Activated CD4-positive, alpha-beta T cell treated with anti-CD3 and anti-CD28 coated beads for 48 hours (primary cell): Measurements from ENCODE around the gene SNAP29.
A peak's percentile ranks its signal among the peaks of the same experiment; 100 is the strongest.
"Not testable (repeated sequence)": the region's sequence is repeated elsewhere in the genome, so short reads cannot be mapped to it uniquely, and the experiment has no call there.

Experiments used
- DNase-seq: peaks from one replicate; pipeline ENCODE4 v3.0.0-alpha.2; 2020

SNAP29 gene

DNA sequence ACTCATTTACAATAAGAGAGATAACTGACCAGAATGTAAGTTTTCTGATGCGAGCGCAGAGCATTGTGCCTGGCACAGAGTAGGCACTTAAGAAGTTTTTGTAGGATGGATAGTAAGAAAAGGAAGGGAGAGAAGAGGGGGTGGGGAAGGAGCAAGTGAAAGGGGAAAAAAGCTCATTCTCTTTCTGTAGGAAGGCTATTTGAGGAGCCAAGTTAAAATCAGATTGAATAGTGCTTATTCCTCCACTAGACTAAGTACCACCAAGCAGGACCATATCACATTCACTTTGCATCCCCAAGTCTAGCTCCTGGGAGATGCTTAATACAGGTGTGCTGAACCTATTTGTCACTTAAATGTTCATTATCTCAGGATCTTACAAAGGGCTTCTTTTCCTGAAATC lies 44.3 kb downstream of the SNAP29 start:
- no peak for DNase-seq

DNA sequence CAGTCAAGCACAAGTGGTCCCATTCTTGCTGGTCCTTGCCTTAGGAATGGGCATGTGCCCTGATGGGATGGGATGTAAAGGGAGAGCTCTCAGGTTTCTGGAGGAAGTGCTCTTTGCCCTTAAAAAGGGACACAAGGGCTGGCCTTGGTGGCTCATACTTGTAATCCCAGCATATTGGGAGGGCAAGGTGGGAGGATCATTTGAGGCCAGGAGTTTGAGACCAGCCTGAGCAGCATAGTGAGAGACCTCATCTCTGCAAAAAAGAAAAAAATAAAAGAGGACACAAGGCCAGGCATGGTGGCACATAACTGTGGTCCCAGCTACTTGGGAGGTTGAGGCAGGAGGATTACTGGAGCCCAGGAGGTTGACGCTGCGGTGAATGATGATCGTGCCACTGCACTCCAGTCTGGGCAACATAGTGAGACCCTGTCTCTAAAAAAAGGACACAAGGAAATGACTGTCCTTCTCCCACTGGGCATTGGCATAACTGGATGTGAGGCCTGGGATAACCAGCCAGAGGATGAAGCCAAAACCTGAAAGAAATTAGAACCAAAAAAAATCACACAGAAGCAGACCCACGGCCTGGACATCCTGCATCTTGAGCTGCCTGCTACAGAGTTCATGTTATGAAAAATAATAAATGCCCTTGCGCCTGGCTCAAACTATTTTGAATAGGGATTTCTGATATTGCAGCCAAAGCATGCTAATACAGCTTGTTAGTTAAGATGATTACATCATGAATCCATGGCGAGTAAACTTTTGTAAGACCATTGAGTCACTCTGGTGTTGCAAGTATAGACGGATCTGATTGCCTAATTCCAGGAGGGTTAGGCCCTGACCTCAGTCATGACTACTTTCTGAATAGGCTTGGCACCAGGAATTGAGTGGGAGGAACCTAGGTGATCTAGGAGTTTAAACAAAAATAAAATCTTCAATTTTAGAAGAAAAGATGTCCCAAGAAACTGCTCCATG lies 45.5 kb downstream of the SNAP29 start:
- DNase-seq, result no peak

DNA sequence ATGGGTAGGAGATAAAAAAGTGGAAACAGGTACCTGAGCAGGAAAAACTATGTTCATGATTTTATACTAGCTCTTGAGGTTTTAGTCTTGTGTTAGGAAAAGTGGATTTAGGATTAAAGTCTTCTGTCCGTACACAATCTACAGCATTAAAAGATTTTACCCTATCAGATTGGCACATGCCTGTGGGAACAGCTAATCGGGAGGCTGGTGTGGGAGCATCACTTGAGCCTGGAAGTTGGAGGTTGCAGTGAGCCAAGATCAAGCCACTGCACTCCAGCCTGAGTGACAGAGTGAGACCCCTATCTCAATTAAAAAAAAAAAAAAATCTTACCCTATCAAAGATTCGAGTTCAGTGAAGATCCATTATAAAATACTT lies 46.2 kb downstream of the SNAP29 start:
- no peak for DNase-seq

DNA sequence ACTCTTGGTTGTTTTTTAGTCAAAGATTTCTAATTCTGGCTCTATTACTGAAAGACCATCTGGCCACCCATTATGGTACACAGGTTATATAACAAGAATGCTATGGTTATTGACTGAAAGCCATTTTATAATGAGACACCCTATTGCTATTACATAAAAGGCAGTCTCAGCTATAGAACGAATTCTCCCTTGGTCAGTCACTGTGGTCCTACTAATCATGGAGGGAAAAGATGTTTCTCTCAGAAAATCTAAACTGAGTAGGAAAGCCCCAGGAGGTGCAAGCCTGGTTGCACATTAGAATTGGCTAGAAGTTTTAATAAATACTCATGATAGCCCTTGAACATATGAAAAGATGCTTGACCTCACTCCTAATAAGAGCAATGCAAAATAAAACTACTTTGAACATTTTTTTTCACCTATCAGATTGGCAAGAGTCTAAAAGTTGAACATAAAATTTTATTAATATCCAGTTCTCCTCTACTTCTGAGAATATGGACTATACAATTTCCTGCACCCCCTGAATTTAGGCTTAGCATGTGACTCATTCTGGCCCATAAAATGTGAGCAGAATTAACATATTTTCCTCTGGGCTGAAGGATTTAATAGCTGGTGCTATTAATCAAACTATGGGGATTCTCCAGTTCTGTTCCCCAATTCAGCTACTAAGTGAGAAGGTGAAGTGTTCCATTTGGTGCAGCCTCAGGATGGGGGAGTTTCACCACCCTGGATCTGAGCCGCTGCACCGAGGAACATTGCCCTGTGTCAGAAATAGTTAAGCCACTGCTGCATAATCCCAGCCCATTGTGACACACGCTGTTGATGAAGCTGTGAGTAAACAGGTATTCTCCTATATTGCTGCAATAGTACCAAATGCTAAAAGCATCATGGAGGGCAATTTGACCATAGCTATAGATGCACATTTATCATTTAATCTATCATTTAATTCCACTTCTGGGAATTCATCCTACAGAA lies 46.9 kb downstream of the SNAP29 start:
- DNase-seq, result no peak

DNA sequence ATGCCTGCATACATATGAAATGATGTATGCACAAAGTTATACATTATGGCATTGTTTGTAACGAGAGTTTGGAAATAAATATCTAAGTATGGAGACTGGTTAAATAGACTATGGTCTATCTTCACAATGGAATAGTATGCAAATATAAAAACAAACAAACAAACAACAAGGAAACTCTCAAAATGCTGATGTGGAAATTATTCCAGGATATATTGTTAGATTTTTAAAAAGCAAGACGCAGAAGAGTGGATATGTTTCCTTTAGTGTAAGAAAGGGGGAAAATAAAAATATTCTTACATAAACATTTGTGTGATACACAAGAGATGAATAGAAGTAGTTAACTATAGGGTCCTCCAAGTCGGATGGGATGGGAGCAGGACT lies 47.6 kb downstream of the SNAP29 start:
- no peak for DNase-seq

DNA sequence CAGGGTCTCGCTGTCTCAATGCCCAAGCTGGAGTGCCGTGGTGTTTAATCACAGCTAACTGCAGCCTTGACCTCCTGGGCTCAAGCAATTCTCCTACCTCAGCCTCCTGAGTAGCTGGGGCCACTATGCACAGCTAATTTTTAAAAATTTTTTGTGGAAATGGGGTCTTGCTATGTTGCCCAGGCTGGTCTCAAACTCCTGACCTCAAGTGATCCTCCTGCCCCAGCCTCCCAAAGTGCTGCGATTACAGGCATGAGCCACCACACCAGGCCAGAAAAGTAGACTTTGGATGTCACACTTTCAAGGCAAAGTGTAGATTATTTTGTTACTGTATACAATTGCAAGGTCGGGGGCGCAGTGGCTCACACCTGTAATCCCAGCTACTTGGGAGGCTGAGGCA lies 49.9 kb downstream of the SNAP29 start:
- not testable (repeated sequence) for DNase-seq

DNA sequence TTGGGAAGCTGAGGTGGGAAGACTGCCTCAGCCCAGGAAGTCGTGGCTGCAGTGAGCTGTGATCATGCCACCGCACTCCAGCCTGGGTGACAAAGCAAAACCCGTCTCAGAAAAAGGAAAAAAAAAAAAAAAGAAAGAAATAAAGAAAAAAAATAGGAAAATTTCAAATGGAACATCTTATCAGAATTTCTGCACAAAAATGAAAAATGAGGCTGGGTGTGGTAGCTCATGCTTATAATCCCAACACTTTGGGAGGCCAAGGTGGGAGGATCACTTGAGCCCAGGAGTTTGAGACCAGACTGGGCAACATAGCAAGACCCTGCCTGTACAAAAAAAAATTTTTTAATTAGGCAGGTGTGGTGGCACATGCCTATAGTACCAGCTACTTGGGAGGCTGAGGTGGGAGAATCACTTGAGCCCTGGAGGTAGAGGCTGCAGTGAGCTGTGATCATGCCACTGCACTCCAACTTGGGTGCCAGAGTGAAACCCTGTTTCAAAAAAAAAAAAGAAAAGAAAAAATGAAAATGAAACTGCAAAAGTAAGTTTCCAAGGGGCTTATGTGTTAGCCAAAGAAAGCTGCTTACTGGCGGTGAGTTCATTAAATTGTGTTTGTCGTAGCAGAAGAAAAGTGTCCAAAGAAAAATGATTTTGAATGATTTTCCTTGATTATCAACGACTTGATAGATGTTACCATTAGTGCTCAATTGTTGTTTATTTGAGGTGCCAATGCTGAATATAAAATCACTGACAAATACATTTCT lies 50.9 kb downstream of the SNAP29 start:
- no peak for DNase-seq

DNA sequence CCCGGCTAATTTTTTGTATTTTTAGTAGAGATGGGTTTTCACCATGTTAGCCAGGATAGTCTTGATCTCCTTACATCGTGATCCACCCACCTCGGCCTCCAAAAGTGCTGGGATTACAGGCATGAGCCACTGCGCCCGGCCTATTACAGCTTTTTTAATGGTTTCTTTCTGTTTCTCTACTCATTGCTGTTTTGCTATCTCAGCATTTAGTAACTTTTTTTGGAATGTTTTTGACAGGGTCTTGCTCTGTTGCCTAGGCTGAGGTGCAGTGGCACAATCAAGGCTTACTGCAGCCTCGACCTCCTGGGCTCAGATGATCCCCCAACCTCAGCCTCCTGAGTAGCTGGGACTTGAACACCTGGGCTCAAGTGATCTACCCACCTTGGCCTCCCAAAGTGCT lies 53.7 kb downstream of the SNAP29 start:
- DNase-seq, result no peak

DNA sequence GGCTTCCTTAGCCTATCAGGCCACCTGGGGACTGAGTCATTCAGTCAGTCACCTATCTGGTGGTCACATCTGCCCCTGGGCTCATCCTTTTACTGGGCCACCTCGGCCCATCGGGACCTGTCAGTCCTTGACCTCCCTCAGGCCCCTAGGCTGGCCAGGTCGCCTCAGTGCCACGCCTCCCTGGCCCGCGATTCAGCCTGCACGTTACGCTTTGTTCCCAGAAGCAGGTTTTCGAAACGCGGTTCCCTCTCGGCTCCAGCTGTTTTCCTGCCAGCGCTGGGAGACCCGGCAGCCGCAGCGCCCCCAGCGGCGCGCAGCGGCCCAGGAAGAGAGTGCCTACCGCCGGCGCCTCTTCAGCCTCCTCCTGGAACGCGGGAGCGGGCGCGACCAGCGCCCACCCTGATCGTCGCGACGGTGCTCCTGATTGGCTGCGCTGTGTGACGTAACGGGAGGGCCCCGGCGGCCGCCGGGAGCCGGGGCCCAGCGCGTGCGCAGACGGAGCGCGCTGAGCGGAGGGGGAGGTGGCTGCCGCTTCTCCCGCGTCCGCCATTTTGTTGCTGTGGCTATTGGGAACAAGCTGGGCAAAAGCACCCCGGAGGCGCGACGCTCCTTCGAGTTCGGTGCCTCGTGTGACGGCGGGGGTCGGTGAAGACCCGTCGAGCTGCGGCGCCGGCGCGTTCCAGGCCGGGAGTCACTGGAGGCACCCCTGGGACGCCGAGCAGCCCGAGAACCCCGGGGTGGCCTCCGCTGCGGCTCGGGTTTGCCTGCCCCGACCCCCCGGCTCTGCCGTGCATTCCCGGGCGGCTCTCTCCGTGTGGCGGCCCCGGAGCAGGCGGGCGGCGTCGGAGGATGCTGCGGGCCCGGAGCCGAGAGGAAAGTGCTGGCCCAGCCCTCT lies 58.4 kb downstream of the SNAP29 start, which contains the start of gene CRKL:
Gene CRKL, plus strand, starts transcription at position 492 of the 895 bp plus-strand sequence. CDS start 528 bp downstream, outside the sequence.
- peak; percentile 97 for DNase-seq

DNA sequence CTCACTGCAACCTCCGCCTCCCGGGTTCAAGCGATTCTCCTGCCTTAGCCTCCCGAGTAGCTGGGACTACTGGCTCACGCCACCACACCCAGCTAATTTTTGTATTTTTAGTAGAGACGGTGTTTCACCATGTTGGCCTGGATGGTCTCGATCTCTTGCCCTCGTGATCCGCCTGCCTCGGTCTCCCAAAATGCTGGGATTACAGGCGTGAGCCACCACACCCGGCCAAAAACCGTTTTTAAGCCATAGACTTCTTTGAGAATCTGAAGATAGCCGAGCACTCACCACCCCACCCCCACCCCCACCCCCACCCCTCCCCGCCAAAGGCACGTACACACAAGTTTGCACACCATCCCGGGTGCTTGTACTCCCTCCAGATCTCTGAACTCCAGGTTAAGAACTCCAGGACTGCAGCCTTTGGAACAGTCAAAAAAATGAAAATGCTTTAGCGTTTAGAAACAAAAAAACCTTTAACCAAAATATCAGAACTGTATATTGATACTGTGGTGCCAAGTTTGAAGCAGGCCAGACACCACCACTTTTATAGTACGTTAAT lies 59.9 kb downstream of the SNAP29 start:
- peak; percentile 4 for DNase-seq

DNA sequence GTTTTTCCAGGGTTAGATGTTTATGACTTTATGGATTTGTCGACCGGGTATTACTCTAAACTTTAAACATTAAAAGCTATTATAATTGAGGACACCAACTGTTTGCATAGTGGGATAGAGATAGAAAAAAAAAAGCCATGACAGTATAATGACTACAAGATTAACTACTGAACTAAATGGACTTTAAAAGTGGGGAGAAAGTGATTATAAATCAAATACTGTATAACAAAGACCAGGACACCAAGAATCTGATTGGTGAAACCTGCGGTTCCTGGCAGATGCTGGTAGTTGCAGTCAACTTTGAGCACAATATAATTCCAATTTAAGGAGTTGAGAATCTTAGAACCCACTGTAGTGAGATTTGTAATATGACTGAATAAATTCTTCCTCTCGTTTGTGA lies 60.9 kb downstream of the SNAP29 start:
- no peak for DNase-seq

DNA sequence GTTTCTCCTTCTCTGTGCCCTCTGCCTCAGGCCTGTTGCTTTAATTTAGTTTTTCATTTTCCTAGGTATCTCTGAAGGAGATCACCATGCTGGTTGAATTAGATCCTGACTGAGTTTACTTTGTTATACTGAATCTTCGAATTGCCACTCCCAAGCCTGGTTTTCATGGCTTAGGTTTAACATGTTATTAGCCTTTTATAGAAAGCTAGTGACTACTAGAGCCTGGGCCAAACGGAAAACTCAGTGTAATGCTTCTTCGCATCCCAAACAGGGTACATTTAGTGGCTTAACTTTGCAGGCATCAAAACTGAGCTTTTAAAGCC lies 62.0 kb downstream of the SNAP29 start:
- DNase-seq, result no peak

DNA sequence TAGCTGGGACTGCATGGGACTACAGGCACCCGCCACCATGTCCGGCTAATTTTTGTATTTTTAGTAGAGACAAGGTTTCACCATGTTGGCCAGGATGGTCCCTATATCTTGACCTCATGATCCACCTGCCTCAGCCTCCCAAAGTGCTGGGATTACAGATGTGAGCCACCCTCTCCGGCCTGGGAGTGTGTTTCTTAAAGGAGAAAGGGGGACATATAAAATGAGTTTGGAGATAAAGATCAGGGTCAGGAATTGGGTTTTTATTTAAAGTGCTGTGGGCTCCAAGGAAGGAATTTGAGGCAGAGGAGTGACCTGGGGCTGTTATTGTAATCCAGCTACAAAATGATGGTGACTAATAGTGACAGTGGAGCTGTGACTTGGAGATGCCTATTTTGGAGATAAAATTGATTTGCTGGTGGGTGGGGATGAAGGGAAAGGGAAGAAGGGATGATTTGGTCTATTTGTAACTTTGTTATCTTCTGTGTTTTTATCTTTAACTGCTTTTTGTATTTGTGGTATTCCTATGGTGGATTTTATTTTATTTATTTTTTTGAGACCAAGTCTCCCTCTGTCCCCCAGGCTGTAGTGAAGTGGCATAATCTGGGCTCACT lies 63.4 kb downstream of the SNAP29 start:
- no peak for DNase-seq

DNA sequence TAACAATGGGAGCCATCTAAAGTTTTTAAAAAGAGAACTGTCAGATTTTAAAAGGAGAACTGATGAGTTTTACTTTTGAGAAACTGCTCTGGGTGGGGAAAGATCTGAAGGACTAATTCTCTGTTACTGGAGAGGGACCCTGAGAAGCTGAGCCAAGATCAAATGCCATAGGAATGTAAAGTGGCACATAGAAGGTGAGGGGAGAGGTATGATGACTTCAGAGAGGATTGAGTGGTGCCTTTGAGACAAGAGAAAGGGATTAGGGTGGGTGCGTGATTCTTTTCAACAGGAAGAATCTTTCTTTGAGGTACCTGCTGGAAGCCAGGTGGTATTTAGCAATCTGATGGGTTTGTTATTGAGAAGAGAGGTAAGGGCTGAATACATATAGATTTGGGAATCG lies 67.4 kb downstream of the SNAP29 start:
- no peak for DNase-seq

DNA sequence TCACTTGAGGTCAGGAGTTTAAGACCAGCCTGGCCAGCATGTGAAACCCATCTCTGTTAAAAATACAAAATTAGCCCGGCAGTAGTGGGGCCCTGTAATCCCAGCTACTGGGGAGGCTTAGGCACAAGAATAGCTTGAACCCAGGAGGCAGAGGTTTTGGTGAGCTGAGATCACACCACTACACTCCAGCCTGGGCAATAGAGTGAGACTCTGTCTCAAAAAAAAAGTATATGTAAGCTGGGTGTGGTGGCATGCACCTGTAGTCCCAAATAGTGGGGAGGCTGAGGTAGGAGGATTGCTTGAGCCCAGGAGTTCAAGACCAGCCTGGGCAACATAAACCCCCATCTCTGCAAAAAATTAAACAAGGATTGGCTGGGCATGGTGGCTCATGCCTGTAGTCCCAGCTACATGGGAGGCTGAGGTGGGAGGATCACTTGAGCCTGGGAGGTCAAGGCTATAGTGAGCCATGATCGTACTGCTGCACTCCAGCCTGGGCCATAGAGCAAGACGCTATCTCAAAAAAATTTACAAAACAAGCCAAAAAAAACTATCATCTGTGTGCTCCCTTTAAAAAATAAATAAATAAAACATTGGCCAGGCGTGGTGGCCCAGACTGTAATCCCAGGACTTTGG lies 69.2 kb downstream of the SNAP29 start:
- no peak for DNase-seq

DNA sequence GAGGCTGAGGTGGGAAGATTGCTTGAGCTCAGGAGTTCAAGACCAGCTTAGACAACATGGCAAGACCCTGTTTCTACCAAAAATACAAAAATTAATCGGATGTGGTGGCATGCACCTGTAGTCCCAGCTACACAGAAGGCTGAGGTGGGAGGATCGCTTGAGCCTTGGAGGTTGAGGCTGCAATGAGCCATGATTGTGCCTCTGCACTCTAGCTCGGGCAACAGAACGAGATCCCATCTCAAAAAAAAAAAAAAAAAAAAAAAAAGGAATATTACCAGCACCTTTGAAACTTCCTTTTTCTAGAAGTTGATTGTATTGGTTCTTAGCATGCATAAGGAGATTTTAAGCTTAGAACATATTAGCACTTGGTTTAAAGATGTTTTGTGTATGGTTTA lies 69.8 kb downstream of the SNAP29 start:
- DNase-seq, result no peak

DNA sequence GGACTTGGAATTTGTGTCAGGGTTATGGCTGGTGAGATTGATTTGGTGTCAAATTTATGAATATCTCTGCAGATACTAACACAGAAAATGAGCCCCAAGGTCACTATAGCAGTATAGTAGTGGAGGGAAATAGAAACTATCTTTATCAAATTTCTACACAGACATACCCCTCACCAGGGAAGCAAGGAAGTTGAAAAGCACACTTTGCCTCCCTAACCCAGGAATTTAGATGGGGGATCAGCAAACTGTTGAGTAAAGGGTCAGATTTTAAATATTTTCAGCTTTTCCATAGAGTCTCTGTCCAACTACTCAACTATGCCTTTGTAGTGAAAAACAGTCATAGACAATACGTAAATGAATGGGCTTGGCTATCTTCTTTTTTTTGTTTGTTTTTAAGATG lies 71.2 kb downstream of the SNAP29 start:
- DNase-seq, result no peak

DNA sequence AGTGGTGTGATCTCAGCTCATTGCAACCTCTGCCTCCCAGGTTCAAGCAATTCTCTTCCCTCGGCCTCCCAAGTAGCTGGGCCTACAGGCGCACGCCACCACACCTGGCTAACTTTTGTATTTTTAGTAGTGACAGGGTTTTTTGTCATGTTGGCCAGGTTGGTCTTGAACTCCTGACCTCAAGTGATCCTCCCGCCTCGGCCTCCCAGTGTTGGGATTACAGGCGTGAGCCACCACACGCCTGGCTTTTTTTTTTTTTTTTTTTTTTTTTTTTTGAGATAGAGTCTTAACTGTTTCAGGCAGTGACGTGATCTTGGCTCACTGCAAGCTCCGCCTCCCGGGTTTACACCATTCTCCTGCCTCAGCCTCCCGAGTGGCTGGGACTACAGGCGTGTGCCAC lies 71.6 kb downstream of the SNAP29 start:
- not testable (repeated sequence) for DNase-seq

DNA sequence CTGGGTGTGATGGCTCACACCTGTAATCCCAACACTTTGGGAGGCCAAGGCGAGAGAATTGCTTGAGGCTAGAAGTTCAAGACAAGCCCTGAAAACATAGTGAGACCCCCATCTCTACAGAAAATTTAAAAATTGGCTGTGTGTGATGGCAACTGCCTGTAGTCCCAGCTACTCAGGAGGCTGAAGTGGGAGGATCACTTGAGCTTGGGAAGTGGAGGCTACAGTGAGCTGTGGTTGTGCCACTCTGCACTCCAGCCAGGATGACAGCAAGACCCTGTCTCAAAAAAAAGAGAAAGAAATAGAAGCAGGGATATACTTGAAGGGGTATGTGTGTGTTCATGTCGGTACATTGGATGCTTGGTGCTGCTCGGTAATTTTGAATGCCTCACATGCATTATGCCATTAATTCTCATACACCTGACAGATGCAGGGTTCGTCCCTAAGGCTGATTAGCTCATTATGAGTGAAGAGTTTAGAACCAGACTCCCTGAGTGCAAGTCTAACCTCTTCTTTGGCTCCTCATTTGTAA lies 72.4 kb downstream of the SNAP29 start:
- DNase-seq, result no peak

DNA sequence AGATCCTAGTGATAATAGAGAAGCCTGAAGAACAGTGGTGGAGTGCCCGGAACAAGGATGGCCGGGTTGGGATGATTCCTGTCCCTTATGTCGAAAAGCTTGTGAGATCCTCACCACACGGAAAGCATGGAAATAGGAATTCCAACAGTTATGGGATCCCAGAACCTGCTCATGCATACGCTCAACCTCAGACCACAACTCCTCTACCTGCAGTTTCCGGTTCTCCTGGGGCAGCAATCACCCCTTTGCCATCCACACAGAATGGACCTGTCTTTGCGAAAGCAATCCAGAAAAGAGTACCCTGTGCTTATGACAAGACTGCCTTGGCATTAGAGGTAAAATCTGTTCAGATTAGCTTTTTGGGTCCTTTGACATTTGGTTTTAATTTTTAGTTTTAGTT lies 75.1 kb downstream of the SNAP29 start:
- DNase-seq, result no peak
